ENCODE measurements around the gene RABGAP1.
A peak's percentile ranks its signal among the peaks of the same experiment; 100 is the strongest.
"Not testable (repeated sequence)": the region's sequence is repeated elsewhere in the genome, so short reads cannot be mapped to it uniquely, and the experiment has no call there.

Gene RABGAP1

DNA sequence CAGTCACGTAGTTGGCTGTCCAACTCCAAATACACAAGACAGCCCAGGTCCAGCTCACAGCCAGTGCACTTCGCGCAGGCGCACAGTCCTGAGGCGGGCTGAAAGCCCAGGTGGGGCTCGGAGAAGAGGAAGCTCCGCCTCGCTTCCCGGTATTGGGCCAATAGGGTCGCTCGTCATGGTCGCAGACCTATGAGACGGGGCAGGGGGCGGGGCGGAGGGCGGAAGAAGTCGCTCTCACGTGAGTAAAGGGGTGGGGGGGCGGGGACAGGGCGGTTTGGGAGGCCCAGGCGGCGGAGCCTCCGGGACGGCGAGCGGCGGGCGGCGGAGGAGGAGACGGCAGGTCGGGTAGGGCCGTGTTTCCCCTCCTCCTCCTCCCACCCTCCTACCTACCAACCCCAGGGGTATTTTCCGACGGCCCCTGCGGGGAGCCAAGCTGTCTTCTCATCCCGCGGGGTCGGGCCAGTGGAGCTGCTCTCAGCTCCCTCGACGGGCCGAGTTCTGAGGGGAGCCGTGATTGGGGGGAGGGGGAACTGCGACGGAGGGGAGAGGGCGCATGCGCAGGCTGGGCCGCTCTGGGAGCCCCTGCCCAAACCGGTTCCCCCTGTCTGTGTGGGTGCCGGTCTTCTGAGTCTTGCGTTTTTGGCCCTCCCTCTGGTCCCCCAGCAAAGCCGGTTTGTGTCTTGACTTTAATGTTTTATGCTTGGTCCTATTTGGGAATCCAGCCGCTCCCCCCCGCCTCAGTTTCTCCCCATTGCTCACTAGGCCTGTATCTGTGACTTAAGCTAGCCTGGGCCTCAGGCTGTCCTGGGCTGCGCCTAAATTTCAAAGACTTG is at the start of gene RABGAP1:
RABGAP1 (plus strand) TSS at position 272 of the 833 bp plus-strand sequence. CDS start 16,040 bp downstream, outside the sequence.
- peak; percentile 98 for DNase-seq

DNA sequence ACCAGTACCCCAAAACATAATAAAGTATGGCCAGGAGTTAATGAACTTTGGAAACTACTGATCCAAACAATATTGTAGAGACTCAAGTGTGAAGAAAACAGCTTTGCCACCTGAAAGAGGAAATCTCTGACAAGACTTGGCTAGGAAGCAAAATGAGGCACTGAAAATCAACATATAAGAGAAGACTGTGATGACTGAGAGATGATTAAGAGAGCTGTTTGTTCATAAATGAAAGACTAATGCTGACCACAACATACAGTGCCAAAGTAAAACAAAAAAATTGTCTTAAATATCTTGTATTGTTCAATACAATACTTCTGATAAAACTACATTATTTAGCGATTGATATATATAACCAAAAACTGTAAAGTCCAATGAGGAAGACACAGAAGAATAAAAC is 42.9 kb upstream of the RABGAP1 start:
- no peak for DNase-seq

GRCh38 chr9:122900791-122901190 is 40.0 kb upstream of the RABGAP1 start:
- no peak for DNase-seq

DNA sequence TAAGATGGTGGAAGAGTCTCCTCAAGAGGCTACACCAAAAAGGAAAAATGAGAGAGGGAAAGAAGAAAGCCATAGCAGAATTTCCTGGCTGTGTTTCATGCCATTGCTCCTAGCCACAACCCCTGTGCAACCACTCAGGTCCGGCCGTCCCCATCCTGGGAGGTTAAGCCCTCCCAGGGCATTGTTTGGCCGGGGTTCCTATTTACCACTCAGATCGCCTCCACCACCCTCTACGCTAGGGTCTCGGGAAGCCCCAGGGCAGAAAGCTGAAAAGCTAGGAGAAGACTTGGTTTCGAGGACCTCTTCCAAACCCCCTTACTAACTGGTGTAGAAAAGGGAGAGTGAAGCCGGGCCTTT is 36.4 kb upstream of the RABGAP1 start:
- DNase-seq, result peak; percentile 2

- DNase-seq, result peak; percentile 100
These were observed 35.8 kb upstream of the RABGAP1 start, which contains the start of gene RC3H2 for GRCh38 chr9:122904823-122905710. Gene RC3H2, minus strand, starts transcription at chr9:122905359. Its CDS starts 7,850 bp downstream, at chr9:122897509.

- DNase-seq, result not testable (repeated sequence)
These were observed 34.7 kb upstream of the RABGAP1 start for GRCh38 chr9:122906122-122906521.

- no peak for DNase-seq
These were observed 28.2 kb upstream of the RABGAP1 start for GRCh38 chr9:122912671-122912963.

- peak; percentile 70 for DNase-seq
These were observed 27.7 kb upstream of the RABGAP1 start, which contains the start of gene ZBTB6 for GRCh38 chr9:122912964-122913673. Gene ZBTB6, minus strand, starts transcription at chr9:122913323. Its CDS starts 1,251 bp downstream, at chr9:122912072.

GRCh38 chr9:122918310-122918709 is 22.5 kb upstream of the RABGAP1 start:
- DNase-seq, result no peak

DNA sequence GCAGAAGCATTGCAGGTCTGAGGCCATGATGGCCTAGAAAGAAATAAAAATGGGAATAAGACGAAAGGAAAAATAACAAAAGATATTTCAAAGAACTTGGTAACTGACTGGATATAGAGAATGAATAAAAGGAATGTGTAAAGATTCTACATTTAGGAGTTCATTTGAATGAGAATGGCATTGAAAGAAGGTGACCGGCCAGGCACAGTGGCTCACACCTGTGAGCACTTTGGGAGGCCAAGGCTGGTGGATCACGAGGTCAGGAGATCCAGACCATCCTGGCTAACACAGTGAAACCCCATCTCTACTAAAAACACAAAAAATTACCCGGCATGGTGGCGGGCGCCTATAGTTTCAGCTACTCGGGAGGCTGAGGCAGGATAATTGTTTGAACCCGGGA is 18.1 kb upstream of the RABGAP1 start:
- no peak for DNase-seq

DNA sequence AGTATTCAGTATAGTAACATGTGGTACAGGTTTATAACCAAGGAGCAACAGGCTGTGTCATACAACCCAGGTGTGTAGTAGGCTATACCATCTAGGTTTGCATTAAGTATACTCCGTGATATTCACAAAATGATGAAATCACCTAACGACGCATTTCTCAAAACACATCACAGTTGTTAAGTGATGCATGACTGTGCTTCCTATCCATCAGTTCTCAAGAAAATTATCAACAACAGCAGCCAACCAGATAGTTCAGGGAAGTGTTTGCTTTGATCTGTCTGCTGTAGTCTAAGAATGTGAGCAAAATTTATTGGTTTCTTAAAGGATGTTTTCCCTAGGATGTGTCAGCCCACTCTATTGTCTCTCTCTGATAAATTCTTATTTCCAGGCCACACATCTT is 16.9 kb upstream of the RABGAP1 start:
- no peak for DNase-seq

GRCh38 chr9:122929796-122930354 is 10.9 kb upstream of the RABGAP1 start:
- no peak for DNase-seq

DNA sequence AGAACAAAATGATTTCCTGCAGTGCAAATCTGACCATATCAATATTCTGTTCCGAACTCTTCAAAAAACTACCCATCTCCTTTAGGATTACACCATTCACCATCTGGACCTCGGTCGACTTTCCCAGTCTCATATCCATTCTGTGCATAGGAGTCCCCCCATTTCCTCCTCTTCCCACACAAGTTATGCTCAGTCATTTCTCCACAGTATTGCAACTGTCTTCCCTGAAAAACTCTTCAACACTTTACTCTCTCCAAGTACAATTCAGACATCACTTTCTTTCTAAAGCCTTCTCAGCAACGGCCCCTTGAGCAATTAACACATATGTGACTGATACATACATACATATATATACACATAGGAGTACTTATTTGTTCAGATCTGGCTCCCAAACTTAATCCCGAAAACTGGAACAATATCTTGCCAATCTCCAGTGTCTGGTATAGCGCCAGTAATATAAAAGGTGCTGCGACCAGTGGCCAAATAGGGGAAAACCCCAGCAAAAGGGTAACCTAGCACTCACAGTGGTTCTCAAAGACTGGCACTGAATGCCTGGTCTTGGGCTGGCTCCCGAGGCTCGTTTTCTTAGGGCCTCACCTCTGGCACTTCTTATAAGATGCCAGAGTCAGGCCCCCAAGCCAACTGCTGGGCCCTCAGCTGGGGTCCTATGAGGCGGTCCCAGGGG is 10.1 kb upstream of the RABGAP1 start:
- DNase-seq, result no peak

DNA sequence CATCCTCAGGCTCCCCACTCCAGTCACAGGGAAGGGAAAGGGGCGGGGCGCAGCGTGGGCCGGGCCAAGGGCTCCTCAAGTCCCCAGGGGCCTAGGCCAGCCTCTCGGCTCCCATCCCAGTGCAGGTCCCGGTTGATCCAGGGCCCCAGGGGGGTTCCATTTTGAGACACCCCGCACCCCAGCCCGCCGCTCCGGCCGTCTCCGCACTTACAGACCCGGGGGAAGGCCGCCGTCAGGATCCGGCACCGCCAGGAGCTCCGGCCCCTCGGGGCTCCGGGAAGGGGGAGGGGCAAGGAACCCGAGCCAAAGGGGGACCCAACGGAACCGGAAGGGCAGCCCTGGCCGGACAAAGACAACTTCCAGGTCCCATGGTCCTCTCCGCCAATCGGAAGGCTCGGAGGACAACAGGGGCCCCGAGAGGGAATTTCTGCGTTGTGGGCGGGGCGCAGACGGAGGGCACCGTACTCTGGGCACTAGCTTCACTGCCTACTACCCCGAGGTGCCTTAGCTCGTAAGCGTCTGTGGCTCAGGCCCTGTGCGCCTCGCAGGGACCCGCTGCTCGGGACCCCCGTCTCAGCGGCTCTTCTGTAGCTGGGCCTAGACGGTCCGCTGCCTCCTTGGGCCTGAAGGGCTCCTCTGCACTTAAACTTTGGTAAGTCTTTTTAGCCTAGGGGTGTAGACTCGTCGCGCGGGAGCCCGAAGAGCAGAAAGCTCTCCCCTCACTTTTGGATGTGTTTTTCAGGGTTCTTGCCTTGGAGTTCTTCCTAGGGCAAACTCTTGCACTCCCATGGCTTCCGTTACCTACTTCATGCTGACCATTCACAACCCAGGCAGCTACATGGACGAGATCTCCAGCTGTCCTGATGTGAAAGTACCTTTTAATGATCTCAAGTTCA is 9.3 kb upstream of the RABGAP1 start, which contains the start of gene ZBTB26:
ZBTB26 (minus strand) TSS at position 287 of the 896 bp plus-strand sequence. CDS start 11,578 bp downstream, outside the sequence.
- DNase-seq, result peak; percentile 95

GRCh38 chr9:122936464-122936863 is 4.4 kb upstream of the RABGAP1 start:
- DNase-seq, result no peak

GRCh38 chr9:122936883-122937282 is 3.9 kb upstream of the RABGAP1 start:
- no peak for DNase-seq

GRCh38 chr9:122939601-122940000 is 1.2 kb upstream of the RABGAP1 start:
- no peak for DNase-seq

DNA sequence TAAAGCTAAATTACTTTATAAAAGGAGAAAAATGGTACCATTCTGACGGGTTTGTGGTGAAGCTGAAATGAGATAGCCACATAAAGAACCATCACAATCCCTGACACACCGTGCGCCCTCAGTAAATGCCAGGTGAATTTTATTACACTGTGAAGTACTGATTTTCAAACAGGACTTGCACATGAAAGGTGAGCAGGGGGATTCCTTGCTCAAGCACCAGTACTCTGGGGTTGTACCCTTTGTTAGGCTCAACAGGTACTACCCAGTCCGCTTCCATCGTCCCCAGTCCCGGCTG is 419 bp upstream of the RABGAP1 start:
- no peak for DNase-seq

GRCh38 chr9:122941582-122942234 is 888 bp downstream of the RABGAP1 start:
- DNase-seq, result no peak

Measured in NCI-H1436 (cell line).